ENCODE results near the gene HGF.

GRCh38 chr7:81691199-81691821 lies 78.5 kb downstream of the HGF start:
- TF ChIP-seq CTCF (IDR thresholded peaks at IDR 0.05) (no peak), EZH2 (IDR thresholded peaks at IDR 0.05; ENCODE audit: borderline replicate concordance, insufficient read depth, low read depth, low read length, poor library complexity, severe bottlenecking) (no peak)

Data from B cell (primary cell).